GM23338 (cell line): ENCODE measurements around the gene HPCA. TPM values are rescaled to one million over a fixed set of nuclear protein-coding genes. Genes with fewer than 3 reads are reported as not detected.

Experiments
- ATAC-seq: fragments of 200-7000 bp; cut with Tn5 transposase; 3 replicates; pipeline ENCODE4 v1.9.1; 2020
- DNase-seq: peaks from one replicate; pipeline ENCODE4 v3.0.0-alpha.2; 2015; ENCODE audit warnings: low spot score
- H2AFZ ChIP-seq: fragments of 200-600 bp; sonication (generic); 2 replicates; pipeline ENCODE4 v1.8.0; 2016; ENCODE audit warnings: antibody characterized with exemption, mild to moderate bottlenecking, moderate library complexity
- H3F3A ChIP-seq: fragments of 200-600 bp; sonication (generic); replicated peaks from 2 replicates; pipeline ENCODE4 v1.8.0; 2017; ENCODE audit warnings: antibody characterized with exemption, mixed run types, low read depth
- H3K27ac ChIP-seq: fragments of 200-600 bp; sonication (generic); 2 replicates; pipeline ENCODE4 v1.6.1; 2016; ENCODE audit warnings: low read depth
- H3K27me3 ChIP-seq: fragments of 200-600 bp; sonication (generic); 2 replicates; pipeline ENCODE4 v1.8.0; 2016; ENCODE audit warnings: mild to moderate bottlenecking, mixed run types, moderate library complexity; ENCODE audit not compliant: insufficient read depth
- H3K36me3 ChIP-seq: fragments of 200-600 bp; sonication (generic); 2 replicates; pipeline ENCODE4 v1.8.0; 2016; ENCODE audit warnings: mild to moderate bottlenecking; ENCODE audit not compliant: insufficient read depth
- H3K4me1 ChIP-seq: fragments of 200-600 bp; sonication (generic); 2 replicates; pipeline ENCODE4 v1.8.0; 2016; ENCODE audit warnings: mild to moderate bottlenecking, moderate library complexity; ENCODE audit not compliant: insufficient read depth
- H3K4me2 ChIP-seq: fragments of 200-600 bp; sonication (generic); 2 replicates; pipeline ENCODE4 v1.7.1; 2017; ENCODE audit warnings: mixed run types
- H3K4me3 ChIP-seq: fragments of 200-600 bp; sonication (generic); 2 replicates; pipeline ENCODE4 v1.6.1; 2016; ENCODE audit warnings: mixed run types
- H3K79me2 ChIP-seq: fragments of 200-600 bp; sonication (generic); replicated peaks from 2 replicates; pipeline ENCODE4 v1.8.0; 2017; ENCODE audit warnings: mild to moderate bottlenecking; ENCODE audit not compliant: insufficient read depth
- H3K9me2 ChIP-seq: fragments of 200-600 bp; sonication (generic); 2 replicates; pipeline ENCODE4 v1.8.0; 2017; ENCODE audit not compliant: insufficient read depth
- H4K20me1 ChIP-seq: fragments of 200-600 bp; sonication (generic); replicated peaks from 2 replicates; pipeline ENCODE4 v1.8.0; 2017; ENCODE audit warnings: mild to moderate bottlenecking; ENCODE audit not compliant: insufficient read depth
- H3K27ac Mint-ChIP-seq: 2 replicates; pipeline ENCODE4 v1.8.0; 2020; ENCODE audit warnings: inconsistent platforms, mild to moderate bottlenecking, moderate library complexity, mixed read lengths
- H3K27me3 Mint-ChIP-seq: 3 replicates; pipeline ENCODE4 v1.8.0; 2022; ENCODE audit warnings: low read depth, mild to moderate bottlenecking, moderate library complexity, mixed read lengths, inconsistent platforms; ENCODE audit not compliant: insufficient read depth, poor library complexity
- H3K36me3 Mint-ChIP-seq: 3 replicates; pipeline ENCODE4 v1.8.0; 2021; ENCODE audit warnings: low read depth, mild to moderate bottlenecking, inconsistent platforms, moderate library complexity, mixed read lengths
- H3K4me1 Mint-ChIP-seq: 3 replicates; pipeline ENCODE4 v1.8.0; 2020; ENCODE audit warnings: mild to moderate bottlenecking, inconsistent platforms, mixed read lengths
- H3K4me3 Mint-ChIP-seq: 3 replicates; pipeline ENCODE4 v1.8.0; 2021; ENCODE audit warnings: moderate library complexity, mild to moderate bottlenecking, inconsistent platforms, mixed read lengths
- H3K9me3 Mint-ChIP-seq: 3 replicates; pipeline ENCODE4 v1.8.0; 2020; ENCODE audit warnings: moderate library complexity, mild to moderate bottlenecking, inconsistent platforms, mixed read lengths
- CREB1 ChIP-seq: fragments of 250-450 bp; sonication (Bioruptor Pico); IDR thresholded peaks from 2 replicates; pipeline ENCODE4 v1.5.0; 2020; ENCODE audit warnings: low read depth, mild to moderate bottlenecking, moderate library complexity
- EZH2phosphoT487 ChIP-seq: fragments of 200-600 bp; sonication (generic); IDR thresholded peaks from one replicate; pipeline ENCODE4 v1.8.1; 2018; ENCODE audit warnings: antibody characterized with exemption; ENCODE audit not compliant: unreplicated experiment
- JUNB ChIP-seq: IDR thresholded peaks from one replicate; pipeline ENCODE4 v1.6.1; 2016; ENCODE audit warnings: antibody characterized with exemption; ENCODE audit not compliant: unreplicated experiment
- NANOG ChIP-seq: IDR thresholded peaks from 2 replicates; pipeline ENCODE4 v1.6.1; 2016; ENCODE audit warnings: antibody characterized with exemption, borderline replicate concordance
- POLR2AphosphoS5 ChIP-seq: IDR thresholded peaks from 2 replicates; pipeline ENCODE4 v1.6.1; 2016; ENCODE audit warnings: antibody characterized with exemption, low read depth
- STAT1 ChIP-seq: IDR thresholded peaks from one replicate; pipeline ENCODE4 v1.6.1; 2016; ENCODE audit warnings: antibody characterized with exemption; ENCODE audit not compliant: unreplicated experiment
- ZNF114 ChIP-seq: fragments of 250-450 bp; sonication (Bioruptor Pico); IDR thresholded peaks from 2 replicates; pipeline ENCODE4 v1.5.0; 2020; ENCODE audit warnings: mild to moderate bottlenecking, moderate library complexity
- ZNF331 ChIP-seq: fragments of 250-450 bp; sonication (Bioruptor Pico); IDR thresholded peaks from 2 replicates; pipeline ENCODE4 v1.5.0; 2020; ENCODE audit warnings: low read depth, mild to moderate bottlenecking, moderate library complexity
- polyA plus RNA-seq: library from polyadenylated mRNA; unstranded; fragments of >200 nt; fragmentation: Nextera tagmentation; extraction: Ambion mirVana; gene quantifications from 2 replicates; pipeline ENCODE4 v1.2.1, GENCODE V29; 2016
- total RNA-seq: library from RNA; depleted of rRNA; stranded (reverse); fragments of >200 nt; shearing (Covaris generic); gene quantifications from 2 replicates; pipeline ENCODE4 v1.2.3, GENCODE V29; 2014
- TF ChIP-seq, protein P1 (sequence below): IDR thresholded peaks from one replicate; pipeline ENCODE4 v1.6.1; 2018; ENCODE audit warnings: antibody characterized with exemption; ENCODE audit not compliant: unreplicated experiment
- TF ChIP-seq, protein P2 (sequence below): IDR thresholded peaks from 2 replicates; pipeline ENCODE4 v1.6.1; 2016; ENCODE audit warnings: antibody characterized with exemption
- TF ChIP-seq, protein P3 (sequence below), 2 experiments: fragments of 200-600 bp in 1 of 2; sonication (generic) in 1 of 2; conservative IDR thresholded peaks; 2 replicates each; pipeline versions ENCODE4 v1.5.1 to v1.6.1; 2016 to 2017; ENCODE audit warnings: antibody characterized with exemption in 2 of 2, low read depth in 2 of 2, mild to moderate bottlenecking in 2 of 2, moderate library complexity in 1 of 2

The HPCA gene
- total and polyA plus RNA-seq, 2 experiments from 2014 or later: 0.35 to 0.82 TPM

DNA sequence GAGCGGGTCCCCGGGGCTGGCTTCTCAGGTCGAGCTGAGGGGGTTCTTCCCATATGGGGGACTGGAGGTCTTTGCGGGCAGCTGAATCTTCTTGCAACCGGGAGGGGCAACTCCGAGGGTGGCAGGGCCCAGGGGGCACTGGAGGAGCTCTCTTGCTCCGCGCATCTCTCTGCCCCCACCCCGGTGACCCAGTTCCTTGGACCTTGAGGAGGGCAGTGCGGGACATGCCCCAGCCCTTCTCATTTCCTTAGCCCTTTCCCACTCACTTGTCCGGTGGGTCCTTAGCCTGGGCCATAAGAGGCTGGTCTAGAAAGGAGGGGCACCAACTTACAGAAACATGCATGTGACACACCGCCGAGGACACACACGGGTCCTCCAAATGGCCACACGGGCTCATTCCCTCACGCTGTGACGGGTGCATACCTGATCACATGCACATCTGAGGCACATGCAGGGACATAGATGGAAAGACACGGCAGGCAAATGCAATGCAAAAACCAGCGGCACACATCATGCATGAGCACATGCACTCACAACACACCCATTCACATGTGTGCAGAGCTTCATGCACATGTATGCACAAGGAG, 630 bp downstream of the HPCA start (continued):
- TF ChIP-seq, protein P1, sequence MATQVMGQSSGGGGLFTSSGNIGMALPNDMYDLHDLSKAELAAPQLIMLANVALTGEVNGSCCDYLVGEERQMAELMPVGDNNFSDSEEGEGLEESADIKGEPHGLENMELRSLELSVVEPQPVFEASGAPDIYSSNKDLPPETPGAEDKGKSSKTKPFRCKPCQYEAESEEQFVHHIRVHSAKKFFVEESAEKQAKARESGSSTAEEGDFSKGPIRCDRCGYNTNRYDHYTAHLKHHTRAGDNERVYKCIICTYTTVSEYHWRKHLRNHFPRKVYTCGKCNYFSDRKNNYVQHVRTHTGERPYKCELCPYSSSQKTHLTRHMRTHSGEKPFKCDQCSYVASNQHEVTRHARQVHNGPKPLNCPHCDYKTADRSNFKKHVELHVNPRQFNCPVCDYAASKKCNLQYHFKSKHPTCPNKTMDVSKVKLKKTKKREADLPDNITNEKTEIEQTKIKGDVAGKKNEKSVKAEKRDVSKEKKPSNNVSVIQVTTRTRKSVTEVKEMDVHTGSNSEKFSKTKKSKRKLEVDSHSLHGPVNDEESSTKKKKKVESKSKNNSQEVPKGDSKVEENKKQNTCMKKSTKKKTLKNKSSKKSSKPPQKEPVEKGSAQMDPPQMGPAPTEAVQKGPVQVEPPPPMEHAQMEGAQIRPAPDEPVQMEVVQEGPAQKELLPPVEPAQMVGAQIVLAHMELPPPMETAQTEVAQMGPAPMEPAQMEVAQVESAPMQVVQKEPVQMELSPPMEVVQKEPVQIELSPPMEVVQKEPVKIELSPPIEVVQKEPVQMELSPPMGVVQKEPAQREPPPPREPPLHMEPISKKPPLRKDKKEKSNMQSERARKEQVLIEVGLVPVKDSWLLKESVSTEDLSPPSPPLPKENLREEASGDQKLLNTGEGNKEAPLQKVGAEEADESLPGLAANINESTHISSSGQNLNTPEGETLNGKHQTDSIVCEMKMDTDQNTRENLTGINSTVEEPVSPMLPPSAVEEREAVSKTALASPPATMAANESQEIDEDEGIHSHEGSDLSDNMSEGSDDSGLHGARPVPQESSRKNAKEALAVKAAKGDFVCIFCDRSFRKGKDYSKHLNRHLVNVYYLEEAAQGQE: no peak
- TF ChIP-seq POLR2AphosphoS5: no peak
- no peak for TF ChIP-seq EZH2phosphoT487
- no peak for TF ChIP-seq ZNF331
- TF ChIP-seq CREB1: no peak
- TF ChIP-seq ZNF114: no peak
- TF ChIP-seq STAT1: no peak
- no peak for TF ChIP-seq NANOG
- TF ChIP-seq, protein P2, sequence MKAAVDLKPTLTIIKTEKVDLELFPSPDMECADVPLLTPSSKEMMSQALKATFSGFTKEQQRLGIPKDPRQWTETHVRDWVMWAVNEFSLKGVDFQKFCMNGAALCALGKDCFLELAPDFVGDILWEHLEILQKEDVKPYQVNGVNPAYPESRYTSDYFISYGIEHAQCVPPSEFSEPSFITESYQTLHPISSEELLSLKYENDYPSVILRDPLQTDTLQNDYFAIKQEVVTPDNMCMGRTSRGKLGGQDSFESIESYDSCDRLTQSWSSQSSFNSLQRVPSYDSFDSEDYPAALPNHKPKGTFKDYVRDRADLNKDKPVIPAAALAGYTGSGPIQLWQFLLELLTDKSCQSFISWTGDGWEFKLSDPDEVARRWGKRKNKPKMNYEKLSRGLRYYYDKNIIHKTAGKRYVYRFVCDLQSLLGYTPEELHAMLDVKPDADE: no peak
- TF ChIP-seq, protein P3, sequence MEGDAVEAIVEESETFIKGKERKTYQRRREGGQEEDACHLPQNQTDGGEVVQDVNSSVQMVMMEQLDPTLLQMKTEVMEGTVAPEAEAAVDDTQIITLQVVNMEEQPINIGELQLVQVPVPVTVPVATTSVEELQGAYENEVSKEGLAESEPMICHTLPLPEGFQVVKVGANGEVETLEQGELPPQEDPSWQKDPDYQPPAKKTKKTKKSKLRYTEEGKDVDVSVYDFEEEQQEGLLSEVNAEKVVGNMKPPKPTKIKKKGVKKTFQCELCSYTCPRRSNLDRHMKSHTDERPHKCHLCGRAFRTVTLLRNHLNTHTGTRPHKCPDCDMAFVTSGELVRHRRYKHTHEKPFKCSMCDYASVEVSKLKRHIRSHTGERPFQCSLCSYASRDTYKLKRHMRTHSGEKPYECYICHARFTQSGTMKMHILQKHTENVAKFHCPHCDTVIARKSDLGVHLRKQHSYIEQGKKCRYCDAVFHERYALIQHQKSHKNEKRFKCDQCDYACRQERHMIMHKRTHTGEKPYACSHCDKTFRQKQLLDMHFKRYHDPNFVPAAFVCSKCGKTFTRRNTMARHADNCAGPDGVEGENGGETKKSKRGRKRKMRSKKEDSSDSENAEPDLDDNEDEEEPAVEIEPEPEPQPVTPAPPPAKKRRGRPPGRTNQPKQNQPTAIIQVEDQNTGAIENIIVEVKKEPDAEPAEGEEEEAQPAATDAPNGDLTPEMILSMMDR (conservative IDR thresholded peaks at IDR 0.05; ENCODE audit: low read depth in 2 of 2): no peak
- no peak for TF ChIP-seq JUNB

DNA sequence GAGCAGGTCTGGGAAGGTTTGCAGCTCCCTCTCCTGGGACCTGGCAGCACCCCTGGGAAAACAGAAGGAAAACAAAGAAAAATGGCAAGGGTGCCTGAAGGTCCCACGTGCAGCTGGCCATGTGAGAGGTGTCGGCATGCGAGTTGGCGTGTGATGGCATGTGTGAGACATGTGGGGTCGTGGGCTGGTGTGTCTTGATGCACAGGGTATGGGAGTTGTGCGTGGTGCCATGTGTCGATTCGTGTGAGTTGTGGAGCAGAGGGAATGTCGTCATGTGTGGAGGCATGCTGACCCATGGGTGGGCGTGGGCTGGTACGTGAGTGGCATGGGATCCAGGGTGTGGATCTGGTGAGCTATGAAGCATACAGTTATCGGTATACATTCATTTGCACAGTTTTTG, 1.3 kb downstream of the HPCA start:
- ATAC-seq (no peak), DNase-seq (no peak)
- H3K4me1 ChIP-seq: peaks cover 10% of the 10 kb centered on the region
- H3K4me3 ChIP-seq: no peak overlapping the region
- H3F3A ChIP-seq: peaks cover 7% of the 10 kb centered on the region; the same call in 1 of the 2 replicates
- Mint-ChIP-seq H3K36me3 (peaks cover 7% of the 10 kb centered on the region; the same call in 1 of the 3 replicates), H3K4me3 (no peak overlapping the region), H3K9me3 (peaks cover 5% of the 10 kb centered on the region; the same call in 2 of the 3 replicates), H3K27me3 (peaks cover 45% of the 10 kb centered on the region), H3K4me1 (peaks cover 22% of the 10 kb centered on the region), H3K27ac (no peak overlapping the region)
- peaks cover 6% of the 10 kb centered on the region for H4K20me1 ChIP-seq
- H3K9me2 ChIP-seq: no peaks in the 10 kb centered on the region
- H3K4me2 ChIP-seq: no peak overlapping the region
- H3K27ac ChIP-seq: no peak overlapping the region
- H2AFZ ChIP-seq: no peak overlapping the region
- H3K79me2 ChIP-seq: no peaks in the 10 kb centered on the region
- peaks cover 64% of the 10 kb centered on the region for H3K27me3 ChIP-seq
- H3K36me3 ChIP-seq: no peaks in the 10 kb centered on the region
- TF ChIP-seq, protein P1: no peak
- TF ChIP-seq, protein P2: no peak
- no peak for TF ChIP-seq NANOG
